ENCODE data around the gene SLC25A18.
"Not testable (repeated sequence)": the region's sequence is repeated elsewhere in the genome, so short reads cannot be mapped to it uniquely, and the experiment has no call there.

- not testable (repeated sequence) for TF ChIP-seq CTCF, EZH2phosphoT487 (IDR thresholded peaks at IDR 0.05; ENCODE audit: low read length)
Measured at GRCh38 chr22:17566016-17566687, 2.9 kb downstream of the SLC25A18 start.

Measured in MM.1S (cell line).